PFSK-1 (cell line): Measurements from ENCODE around the gene PHETA1.

Source experiments
- FOXP2 ChIP-seq: optimal IDR thresholded peaks from 2 replicates; pipeline ENCODE3; 2011; ENCODE audit warnings: borderline replicate concordance, control low read depth, inconsistent platforms; ENCODE audit not compliant: insufficient read depth; ENCODE audit errors: extremely low read length, extremely low read depth
- POLR2AphosphoS5 ChIP-seq: IDR thresholded peaks from 2 replicates; pipeline ENCODE4 v1.6.1; 2012; ENCODE audit warnings: low read depth, mild to moderate bottlenecking, control low read depth, low read length, moderate library complexity
- SIN3A ChIP-seq: IDR thresholded peaks from 2 replicates; pipeline ENCODE4 v1.6.1; 2012; ENCODE audit warnings: mild to moderate bottlenecking, low read length, moderate library complexity, borderline replicate concordance; ENCODE audit not compliant: insufficient read depth
- TAF1 ChIP-seq: IDR thresholded peaks from 2 replicates; pipeline ENCODE4 v1.6.1; 2012; ENCODE audit warnings: low read length, control low read depth, borderline replicate concordance; ENCODE audit not compliant: insufficient read depth
- TF ChIP-seq, protein P1 (sequence below), 2 experiments: IDR thresholded peaks; 2 replicates each; pipeline versions ENCODE4 v1.6.1 to v1.8.0; 2011 to 2012; ENCODE audit warnings: low read depth in 2 of 2, low read length in 2 of 2, control low read depth in 1 of 2, inconsistent platforms in 1 of 2, mild to moderate bottlenecking in 1 of 2, moderate library complexity in 1 of 2; ENCODE audit not compliant: insufficient read depth in 1 of 2

The PHETA1 gene

DNA sequence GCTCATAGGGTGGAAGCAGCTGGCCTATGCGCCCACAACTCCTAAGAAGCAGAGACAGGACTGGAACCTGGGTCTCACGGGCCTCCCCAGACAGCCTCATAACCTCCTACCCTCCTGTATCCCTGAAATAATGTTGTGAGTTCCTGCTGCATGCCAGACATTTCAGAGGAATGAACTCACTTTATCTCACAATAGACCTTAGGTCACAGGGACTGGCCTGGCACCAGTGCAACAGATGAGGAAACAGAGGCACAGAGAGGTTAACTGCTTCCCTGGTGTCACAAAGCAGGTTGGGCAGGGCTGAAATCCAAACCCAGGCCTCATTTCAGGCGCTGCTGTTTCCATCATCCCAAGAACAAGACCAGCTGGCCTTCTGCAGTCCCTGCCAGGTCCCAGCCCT, 5.3 kb downstream of the PHETA1 start:
- TF ChIP-seq, protein P1, sequence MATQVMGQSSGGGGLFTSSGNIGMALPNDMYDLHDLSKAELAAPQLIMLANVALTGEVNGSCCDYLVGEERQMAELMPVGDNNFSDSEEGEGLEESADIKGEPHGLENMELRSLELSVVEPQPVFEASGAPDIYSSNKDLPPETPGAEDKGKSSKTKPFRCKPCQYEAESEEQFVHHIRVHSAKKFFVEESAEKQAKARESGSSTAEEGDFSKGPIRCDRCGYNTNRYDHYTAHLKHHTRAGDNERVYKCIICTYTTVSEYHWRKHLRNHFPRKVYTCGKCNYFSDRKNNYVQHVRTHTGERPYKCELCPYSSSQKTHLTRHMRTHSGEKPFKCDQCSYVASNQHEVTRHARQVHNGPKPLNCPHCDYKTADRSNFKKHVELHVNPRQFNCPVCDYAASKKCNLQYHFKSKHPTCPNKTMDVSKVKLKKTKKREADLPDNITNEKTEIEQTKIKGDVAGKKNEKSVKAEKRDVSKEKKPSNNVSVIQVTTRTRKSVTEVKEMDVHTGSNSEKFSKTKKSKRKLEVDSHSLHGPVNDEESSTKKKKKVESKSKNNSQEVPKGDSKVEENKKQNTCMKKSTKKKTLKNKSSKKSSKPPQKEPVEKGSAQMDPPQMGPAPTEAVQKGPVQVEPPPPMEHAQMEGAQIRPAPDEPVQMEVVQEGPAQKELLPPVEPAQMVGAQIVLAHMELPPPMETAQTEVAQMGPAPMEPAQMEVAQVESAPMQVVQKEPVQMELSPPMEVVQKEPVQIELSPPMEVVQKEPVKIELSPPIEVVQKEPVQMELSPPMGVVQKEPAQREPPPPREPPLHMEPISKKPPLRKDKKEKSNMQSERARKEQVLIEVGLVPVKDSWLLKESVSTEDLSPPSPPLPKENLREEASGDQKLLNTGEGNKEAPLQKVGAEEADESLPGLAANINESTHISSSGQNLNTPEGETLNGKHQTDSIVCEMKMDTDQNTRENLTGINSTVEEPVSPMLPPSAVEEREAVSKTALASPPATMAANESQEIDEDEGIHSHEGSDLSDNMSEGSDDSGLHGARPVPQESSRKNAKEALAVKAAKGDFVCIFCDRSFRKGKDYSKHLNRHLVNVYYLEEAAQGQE (IDR thresholded peaks at IDR 0.05; ENCODE audit: insufficient read depth in 1 of 2, low read depth in 2 of 2, low read length in 2 of 2): no peak
- TF ChIP-seq TAF1 (no peak), FOXP2 (no peak), POLR2AphosphoS5 (no peak), SIN3A (no peak)

DNA sequence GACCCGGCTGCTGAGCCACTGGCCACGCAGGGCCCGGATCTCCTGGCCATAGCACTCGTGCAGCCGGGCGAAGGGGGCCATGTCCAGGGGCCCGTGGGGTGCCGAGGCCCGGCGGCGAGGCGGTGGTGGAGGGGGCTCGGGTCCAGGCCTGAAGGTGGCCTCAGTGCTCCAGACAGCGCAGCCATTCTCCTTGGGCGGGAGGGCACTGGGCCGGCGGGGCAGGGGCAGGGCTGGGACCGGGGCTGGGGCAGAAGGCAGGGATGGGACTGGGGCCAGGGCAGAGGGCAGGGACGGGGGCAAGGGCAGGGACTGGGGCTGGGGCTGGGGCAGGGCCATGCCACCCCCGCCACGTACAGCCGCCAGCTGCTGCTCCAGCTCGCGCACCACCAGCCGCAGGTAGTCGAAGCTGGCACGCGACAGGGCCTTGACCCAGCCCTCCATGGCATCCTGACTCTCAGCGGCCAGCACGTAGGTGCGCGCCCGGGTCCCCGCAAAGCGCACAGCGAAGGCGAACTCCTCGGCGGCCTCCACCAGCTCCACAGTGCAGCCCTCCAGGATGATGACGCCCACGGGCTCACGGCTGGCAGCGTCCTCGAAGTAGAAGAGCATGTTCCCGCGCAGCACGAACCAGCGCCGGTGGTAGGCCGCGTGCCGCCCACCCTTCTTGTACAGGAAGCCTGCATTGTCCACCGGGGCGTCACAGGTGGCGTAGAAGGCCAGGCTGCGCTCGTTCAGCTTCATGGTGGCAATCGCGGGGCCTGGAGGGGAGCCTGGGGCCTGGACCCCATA, 6.0 kb downstream of the PHETA1 start:
- TF ChIP-seq FOXP2 (no peak), POLR2AphosphoS5 (no peak), SIN3A (no peak), TAF1 (no peak)
- TF ChIP-seq, protein P1 (IDR thresholded peaks at IDR 0.05; ENCODE audit: insufficient read depth in 1 of 2, low read depth in 2 of 2, low read length in 2 of 2): no peak

DNA sequence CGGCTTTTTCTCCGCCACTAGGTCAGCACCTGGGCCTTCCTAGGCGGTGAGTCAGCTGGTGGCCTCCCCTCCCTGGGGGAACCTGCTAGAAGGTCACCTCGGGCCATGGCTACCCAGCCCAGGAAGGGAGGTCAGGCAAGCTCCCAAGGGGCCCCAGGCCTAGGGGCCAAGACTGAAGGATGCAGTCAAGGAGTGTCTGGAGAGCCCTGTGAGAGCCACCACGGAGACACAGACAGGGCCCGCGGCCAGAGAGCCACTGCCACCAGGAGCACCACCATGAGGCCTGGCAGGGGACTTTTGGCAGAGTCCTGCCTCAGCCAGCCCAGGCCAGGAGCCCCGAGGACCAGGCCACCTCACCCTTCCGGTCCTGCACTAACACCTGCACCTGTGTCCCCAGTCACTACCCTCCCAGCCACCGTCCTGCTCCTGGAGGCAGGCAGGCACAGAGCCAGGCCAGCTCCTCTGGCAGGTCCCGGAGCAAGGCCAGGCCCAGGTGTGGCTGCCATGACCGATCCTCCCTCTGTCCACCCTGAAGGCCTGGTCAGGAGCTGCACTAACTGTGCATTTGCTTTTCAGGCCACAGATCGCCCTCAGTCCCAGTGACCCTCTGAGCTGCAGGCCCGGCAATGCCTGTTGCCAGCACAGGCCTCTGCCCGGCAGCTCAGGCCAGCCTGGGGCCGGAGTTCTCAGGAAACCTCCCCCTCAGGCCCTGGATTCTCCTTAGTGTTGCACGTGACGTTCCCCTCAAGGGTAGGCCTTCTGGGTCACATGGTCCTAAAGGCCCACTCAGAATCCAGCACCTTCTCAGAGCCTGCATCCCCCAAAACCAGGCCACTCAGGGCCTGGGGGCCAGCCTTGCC, 6.9 kb downstream of the PHETA1 start:
- TF ChIP-seq SIN3A: no peak
- TF ChIP-seq TAF1: no peak
- TF ChIP-seq POLR2AphosphoS5: no peak
- TF ChIP-seq, protein P1 (IDR thresholded peaks at IDR 0.05; ENCODE audit: insufficient read depth in 1 of 2, low read depth in 2 of 2, low read length in 2 of 2): no peak
- no peak for TF ChIP-seq FOXP2

DNA sequence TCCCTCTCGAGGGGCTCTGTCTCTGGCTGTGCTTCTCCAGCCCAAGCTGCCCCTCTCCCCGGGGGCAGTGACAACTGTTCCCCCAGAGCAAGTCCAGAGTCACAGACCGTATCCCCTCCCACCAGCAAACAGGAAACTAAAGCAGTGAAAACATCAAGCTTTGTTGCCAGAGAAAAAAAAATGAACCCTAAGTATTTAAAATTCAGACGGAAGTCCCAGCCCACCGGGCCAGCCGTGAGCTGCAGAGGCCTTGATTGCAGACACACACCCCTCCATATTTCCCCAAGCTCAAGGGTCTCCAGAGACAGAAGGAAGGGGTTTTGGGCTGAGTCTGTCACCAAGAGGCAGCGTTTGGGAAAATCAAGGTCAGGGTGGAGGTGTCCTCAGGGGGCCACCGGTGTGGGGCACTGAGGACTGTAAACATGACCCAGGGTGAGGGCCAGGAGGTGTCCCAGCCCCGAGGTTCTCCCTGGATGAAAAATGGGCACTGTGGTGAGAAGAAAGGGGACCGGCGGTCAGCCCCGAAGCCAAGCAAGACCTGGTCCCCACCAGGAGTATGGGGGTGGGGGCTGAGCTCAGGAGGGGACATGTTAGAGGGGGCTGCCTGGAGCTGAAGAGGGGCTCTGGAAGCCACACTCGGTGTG, 7.7 kb downstream of the PHETA1 start:
- TF ChIP-seq, protein P1 (IDR thresholded peaks at IDR 0.05; ENCODE audit: insufficient read depth in 1 of 2, low read depth in 2 of 2, low read length in 2 of 2): no peak
